SU-DHL-6 (cell line): ENCODE measurements around the gene MRPL34.

ENCODE experiments used
- CTCF ChIP-seq: fragments of 200-600 bp; sonication (generic); IDR thresholded peaks from one replicate; pipeline ENCODE4 v1.5.1; 2017; ENCODE audit warnings: antibody characterized with exemption, mild to moderate bottlenecking, low read length, moderate library complexity; ENCODE audit not compliant: insufficient read depth, poor library complexity, severe bottlenecking
- EZH2phosphoT487 ChIP-seq: fragments of 200-600 bp; sonication (generic), shearing (Covaris generic); conservative IDR thresholded peaks from 2 replicates; pipeline ENCODE4 v1.6.1; 2018; ENCODE audit warnings: mild to moderate bottlenecking, antibody characterized with exemption, low read length, moderate library complexity, mixed read lengths

DNA sequence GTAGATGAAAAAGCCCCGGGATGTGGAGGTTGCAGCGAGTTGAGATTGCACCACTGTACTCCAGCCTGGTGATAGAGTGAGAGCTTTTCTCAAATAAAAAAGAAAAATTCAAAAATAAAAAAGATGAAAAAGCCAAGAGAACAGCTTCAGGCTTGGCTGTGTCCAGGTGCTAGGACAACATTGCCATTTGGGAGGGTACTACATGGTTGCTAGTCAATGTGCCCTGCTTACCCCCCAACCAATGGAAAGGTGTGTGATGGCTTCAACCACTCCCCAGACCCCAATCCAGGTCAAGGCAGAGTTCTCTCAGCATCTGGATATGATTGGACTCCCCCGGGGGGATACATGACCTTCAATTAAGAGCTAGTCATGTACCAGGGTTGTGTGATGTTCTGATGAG, 26.2 kb upstream of the MRPL34 start:
- TF ChIP-seq CTCF (no peak), EZH2phosphoT487 (no peak)
